ENCODE data around the gene HS3ST2. TPM values are rescaled to one million over a fixed set of nuclear protein-coding genes. Genes with fewer than 3 reads are reported as not detected.

Gene HS3ST2
- total and polyA plus RNA-seq, 5 donors from 2014 or later: not detected

DNA sequence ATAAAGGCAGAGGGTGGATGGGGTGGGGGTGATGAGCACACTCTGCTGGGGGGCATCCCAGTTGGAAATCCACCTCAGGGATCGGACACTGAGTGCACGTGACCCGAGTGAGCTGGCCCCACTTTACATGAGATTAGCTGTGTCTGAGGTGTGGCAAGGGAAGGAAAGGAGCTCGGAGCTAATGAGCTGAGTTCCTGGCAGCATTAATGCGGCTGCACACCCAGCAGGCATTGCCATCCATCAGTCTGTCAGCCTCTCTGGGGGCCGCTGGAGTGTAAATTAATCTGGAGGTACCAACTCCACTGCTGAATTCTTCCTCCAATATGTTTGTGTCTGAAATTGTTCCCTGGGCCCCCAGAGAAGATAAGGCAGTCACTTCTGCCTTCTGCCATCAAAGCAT is 65.5 kb downstream of the HS3ST2 start:
- no peak overlapping the region for H3K27ac Mint-ChIP-seq
- H3K9me3 ChIP-seq (ENCODE audit: control insufficient read depth in 2 of 2, low read length in 2 of 2): no peaks in the 10 kb centered on the region

GRCh38 chr16:22882981-22883380 is 69.0 kb downstream of the HS3ST2 start:
- Histone ChIP-seq H3K9me3 (ENCODE audit: control insufficient read depth in 2 of 2, low read length in 2 of 2) (no peaks in the 10 kb centered on the region), H3K27me3 (ENCODE audit: control insufficient read depth, insufficient read depth, low read length) (peaks cover under 1% of the 10 kb centered on the region), H3K36me3 (ENCODE audit: control insufficient read depth, insufficient read depth, low read length) (no peaks in the 10 kb centered on the region), H3K4me1 (ENCODE audit: control insufficient read depth, insufficient read depth, low read length, poor library complexity, severe bottlenecking) (no peaks in the 10 kb centered on the region), H3K27ac (ENCODE audit: insufficient read depth, low read length, poor library complexity, severe bottlenecking) (no peak overlapping the region), H3K4me3 (ENCODE audit: low read depth, low read length) (no peak overlapping the region)
- Mint-ChIP-seq H3K27ac (no peak overlapping the region), H3K4me3 (no peak overlapping the region), H3K27me3 (peaks cover 26% of the 10 kb centered on the region), H3K4me1 (no peaks in the 10 kb centered on the region), H3K36me3 (no peaks in the 10 kb centered on the region), H3K9me3 (peaks cover 0 to 2% (median 0%) of the 10 kb centered on the region in 7 donors)
- DNase-seq: no peak
- ATAC-seq (ENCODE audit: low read depth in 2 of 2): no peak

More for the DNA sequence above, 65.5 kb downstream of the HS3ST2 start:
- no peaks in the 10 kb centered on the region for H3K36me3 ChIP-seq (ENCODE audit: control insufficient read depth, insufficient read depth, low read length)
- no peak overlapping the region for H3K4me3 Mint-ChIP-seq
- H3K36me3 Mint-ChIP-seq: no peaks in the 10 kb centered on the region
- no peaks in the 10 kb centered on the region for H3K4me1 Mint-ChIP-seq
- H3K27ac ChIP-seq (ENCODE audit: insufficient read depth, low read length, poor library complexity, severe bottlenecking): no peak overlapping the region
- ATAC-seq (ENCODE audit: low read depth in 2 of 2): no peak
- peaks cover 12% of the 10 kb centered on the region for H3K27me3 ChIP-seq (ENCODE audit: control insufficient read depth, insufficient read depth, low read length)
- peaks cover 25% of the 10 kb centered on the region for H3K27me3 Mint-ChIP-seq
- no peak for DNase-seq
- peaks cover 0 to 1% (median 0%) of the 10 kb centered on the region in 7 donors for H3K9me3 Mint-ChIP-seq
- H3K4me1 ChIP-seq (ENCODE audit: control insufficient read depth, insufficient read depth, low read length, poor library complexity, severe bottlenecking): no peaks in the 10 kb centered on the region
- H3K4me3 ChIP-seq (ENCODE audit: low read depth, low read length): no peak overlapping the region

DNA sequence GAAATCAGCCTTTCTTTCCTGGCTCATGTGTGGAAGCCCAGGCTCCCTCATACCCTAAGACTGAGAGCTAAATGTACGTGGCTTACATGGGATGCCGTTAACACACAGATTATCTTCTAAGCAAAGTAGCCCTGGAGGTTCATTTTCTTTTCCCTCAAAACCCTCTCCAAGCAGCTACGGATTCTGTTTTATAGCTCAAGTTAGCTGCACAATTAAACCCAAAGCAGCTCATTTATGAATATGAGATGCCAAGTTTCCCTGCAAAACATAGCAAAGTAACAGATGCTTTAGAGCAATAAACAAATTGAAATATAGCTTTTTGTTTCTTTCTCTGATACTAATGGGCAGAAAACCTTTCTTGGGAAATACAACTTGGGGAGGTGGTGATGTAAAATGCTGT is 72.0 kb downstream of the HS3ST2 start:
- no peak overlapping the region for H3K4me3 ChIP-seq (ENCODE audit: low read depth, low read length)
- H3K27me3 ChIP-seq (ENCODE audit: control insufficient read depth, insufficient read depth, low read length): no peaks in the 10 kb centered on the region
- no peak overlapping the region for H3K27ac ChIP-seq (ENCODE audit: insufficient read depth, low read length, poor library complexity, severe bottlenecking)
- DNase-seq (no peak), ATAC-seq (ENCODE audit: low read depth in 2 of 2) (no peak)
- Mint-ChIP-seq H3K9me3 (peaks cover 0 to 2% (median 0%) of the 10 kb centered on the region in 7 donors), H3K4me1 (no peaks in the 10 kb centered on the region), H3K27ac (no peak overlapping the region), H3K27me3 (peaks cover 19% of the 10 kb centered on the region), H3K4me3 (no peak overlapping the region), H3K36me3 (no peaks in the 10 kb centered on the region)
- no peaks in the 10 kb centered on the region for H3K36me3 ChIP-seq (ENCODE audit: control insufficient read depth, insufficient read depth, low read length)
- no peaks in the 10 kb centered on the region for H3K9me3 ChIP-seq (ENCODE audit: control insufficient read depth in 2 of 2, low read length in 2 of 2)
- H3K4me1 ChIP-seq (ENCODE audit: control insufficient read depth, insufficient read depth, low read length, poor library complexity, severe bottlenecking): no peaks in the 10 kb centered on the region

GRCh38 chr16:22886927-22887326 is 73.0 kb downstream of the HS3ST2 start:
- Mint-ChIP-seq H3K27ac (no peak overlapping the region), H3K36me3 (no peaks in the 10 kb centered on the region), H3K4me1 (no peaks in the 10 kb centered on the region), H3K4me3 (no peak overlapping the region), H3K27me3 (peaks cover 18% of the 10 kb centered on the region), H3K9me3 (peaks cover 0 to 2% (median 0%) of the 10 kb centered on the region in 7 donors)
- ATAC-seq (ENCODE audit: low read depth in 2 of 2) (no peak), DNase-seq (no peak)
- H3K36me3 ChIP-seq (ENCODE audit: control insufficient read depth, insufficient read depth, low read length): no peaks in the 10 kb centered on the region
- no peaks in the 10 kb centered on the region for H3K27me3 ChIP-seq (ENCODE audit: control insufficient read depth, insufficient read depth, low read length)
- no peaks in the 10 kb centered on the region for H3K4me1 ChIP-seq (ENCODE audit: control insufficient read depth, insufficient read depth, low read length, poor library complexity, severe bottlenecking)
- no peaks in the 10 kb centered on the region for H3K9me3 ChIP-seq (ENCODE audit: control insufficient read depth in 2 of 2, low read length in 2 of 2)
- H3K4me3 ChIP-seq (ENCODE audit: low read depth, low read length): no peak overlapping the region
- no peak overlapping the region for H3K27ac ChIP-seq (ENCODE audit: insufficient read depth, low read length, poor library complexity, severe bottlenecking)

GRCh38 chr16:22887445-22887844 is 73.5 kb downstream of the HS3ST2 start:
- no peak overlapping the region for H3K27ac Mint-ChIP-seq
- H3K4me3 Mint-ChIP-seq: no peak overlapping the region
- Histone ChIP-seq H3K9me3 (ENCODE audit: control insufficient read depth in 2 of 2, low read length in 2 of 2) (no peaks in the 10 kb centered on the region), H3K36me3 (ENCODE audit: control insufficient read depth, insufficient read depth, low read length) (no peaks in the 10 kb centered on the region), H3K4me1 (ENCODE audit: control insufficient read depth, insufficient read depth, low read length, poor library complexity, severe bottlenecking) (no peaks in the 10 kb centered on the region), H3K4me3 (ENCODE audit: low read depth, low read length) (no peak overlapping the region), H3K27me3 (ENCODE audit: control insufficient read depth, insufficient read depth, low read length) (no peaks in the 10 kb centered on the region), H3K27ac (ENCODE audit: insufficient read depth, low read length, poor library complexity, severe bottlenecking) (no peak overlapping the region)
- H3K4me1 Mint-ChIP-seq: no peaks in the 10 kb centered on the region
- peaks cover 18% of the 10 kb centered on the region for H3K27me3 Mint-ChIP-seq
- ATAC-seq (ENCODE audit: low read depth in 2 of 2) (no peak), DNase-seq (no peak)
- H3K9me3 Mint-ChIP-seq: peaks cover 0 to 2% (median 0%) of the 10 kb centered on the region in 7 donors
- H3K36me3 Mint-ChIP-seq: no peaks in the 10 kb centered on the region

DNA sequence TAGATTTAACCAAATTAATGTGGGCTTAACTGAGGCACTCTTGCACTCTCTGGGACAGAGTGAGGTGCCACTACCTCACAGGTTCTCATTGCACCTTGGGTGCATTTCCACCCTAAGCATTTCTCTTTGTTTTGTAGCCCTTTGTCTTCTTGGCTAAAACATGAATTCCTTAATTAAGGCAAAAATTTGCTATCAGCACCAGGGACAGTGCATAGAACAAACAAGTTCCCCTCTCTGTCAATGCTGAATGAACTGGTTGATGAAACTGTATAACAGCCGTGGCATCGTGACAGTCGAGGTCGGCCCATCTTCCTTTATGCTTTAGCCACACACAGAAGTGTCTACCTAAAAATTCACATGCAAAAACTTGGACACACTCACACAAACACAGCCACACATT is 74.8 kb downstream of the HS3ST2 start:
- no peak overlapping the region for H3K4me3 ChIP-seq (ENCODE audit: low read depth, low read length)
- H3K36me3 ChIP-seq (ENCODE audit: control insufficient read depth, insufficient read depth, low read length): no peaks in the 10 kb centered on the region
- H3K4me3 Mint-ChIP-seq: no peak overlapping the region
- no peaks in the 10 kb centered on the region for H3K9me3 ChIP-seq (ENCODE audit: control insufficient read depth in 2 of 2, low read length in 2 of 2)
- peaks cover 11% of the 10 kb centered on the region for H3K27me3 Mint-ChIP-seq
- H3K9me3 Mint-ChIP-seq: peaks cover 0 to 2% (median 0%) of the 10 kb centered on the region in 7 donors
- no peak overlapping the region for H3K27ac ChIP-seq (ENCODE audit: insufficient read depth, low read length, poor library complexity, severe bottlenecking)
- no peaks in the 10 kb centered on the region for H3K4me1 Mint-ChIP-seq
- no peaks in the 10 kb centered on the region for H3K36me3 Mint-ChIP-seq
- H3K27me3 ChIP-seq (ENCODE audit: control insufficient read depth, insufficient read depth, low read length): no peaks in the 10 kb centered on the region
- no peak for ATAC-seq (ENCODE audit: low read depth in 2 of 2)
- H3K27ac Mint-ChIP-seq: no peak overlapping the region
- no peaks in the 10 kb centered on the region for H3K4me1 ChIP-seq (ENCODE audit: control insufficient read depth, insufficient read depth, low read length, poor library complexity, severe bottlenecking)
- no peak for DNase-seq

DNA sequence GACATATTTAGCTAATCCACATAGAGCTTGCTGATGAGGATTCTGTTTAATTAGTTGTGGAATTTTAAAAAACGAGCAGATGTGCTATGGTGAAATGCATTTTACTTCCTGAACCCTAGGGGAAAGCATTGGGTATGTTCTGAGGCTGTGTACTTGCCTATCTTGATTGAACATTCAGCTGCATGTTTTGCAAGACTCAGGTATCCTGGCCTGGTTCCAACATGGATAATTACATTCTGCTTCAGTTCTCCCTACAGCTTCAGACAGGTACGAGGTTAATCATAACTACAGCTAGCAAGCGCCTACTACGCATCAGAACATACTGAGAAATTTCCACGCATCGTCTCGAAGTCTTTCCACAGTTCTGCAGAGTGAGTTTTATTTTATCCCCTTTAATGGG is 77.0 kb downstream of the HS3ST2 start:
- peaks cover 9% of the 10 kb centered on the region for H3K27me3 Mint-ChIP-seq
- Histone ChIP-seq H3K9me3 (ENCODE audit: control insufficient read depth in 2 of 2, low read length in 2 of 2) (no peaks in the 10 kb centered on the region), H3K27ac (ENCODE audit: insufficient read depth, low read length, poor library complexity, severe bottlenecking) (no peak overlapping the region), H3K4me1 (ENCODE audit: control insufficient read depth, insufficient read depth, low read length, poor library complexity, severe bottlenecking) (no peaks in the 10 kb centered on the region), H3K36me3 (ENCODE audit: control insufficient read depth, insufficient read depth, low read length) (no peaks in the 10 kb centered on the region), H3K4me3 (ENCODE audit: low read depth, low read length) (no peak overlapping the region), H3K27me3 (ENCODE audit: control insufficient read depth, insufficient read depth, low read length) (peaks cover 2% of the 10 kb centered on the region)
- DNase-seq: no peak
- no peak overlapping the region for H3K27ac Mint-ChIP-seq
- no peak overlapping the region for H3K4me3 Mint-ChIP-seq
- ATAC-seq (ENCODE audit: low read depth in 2 of 2): no peak
- no peaks in the 10 kb centered on the region for H3K4me1 Mint-ChIP-seq
- no peaks in the 10 kb centered on the region for H3K36me3 Mint-ChIP-seq
- H3K9me3 Mint-ChIP-seq: peaks cover 0 to 3% (median 0%) of the 10 kb centered on the region in 7 donors

- no peaks in the 10 kb centered on the region for H3K36me3 ChIP-seq (ENCODE audit: control insufficient read depth, insufficient read depth, low read length)
- H3K27ac ChIP-seq (ENCODE audit: insufficient read depth, low read length, poor library complexity, severe bottlenecking): no peak overlapping the region
- H3K4me1 Mint-ChIP-seq: no peaks in the 10 kb centered on the region
- peaks cover 10% of the 10 kb centered on the region for H3K27me3 ChIP-seq (ENCODE audit: control insufficient read depth, insufficient read depth, low read length)
- no peak for DNase-seq
- no peaks in the 10 kb centered on the region for H3K9me3 ChIP-seq (ENCODE audit: control insufficient read depth in 2 of 2, low read length in 2 of 2)
- ATAC-seq (ENCODE audit: low read depth in 2 of 2): no peak
- H3K27me3 Mint-ChIP-seq: peaks cover 18% of the 10 kb centered on the region
- no peak overlapping the region for H3K4me3 Mint-ChIP-seq
- H3K36me3 Mint-ChIP-seq: no peaks in the 10 kb centered on the region
- no peak overlapping the region for H3K4me3 ChIP-seq (ENCODE audit: low read depth, low read length)
- H3K4me1 ChIP-seq (ENCODE audit: control insufficient read depth, insufficient read depth, low read length, poor library complexity, severe bottlenecking): no peaks in the 10 kb centered on the region
- no peak overlapping the region for H3K27ac Mint-ChIP-seq
- peaks cover 0 to 3% (median 0%) of the 10 kb centered on the region in 7 donors for H3K9me3 Mint-ChIP-seq
Observed at GRCh38 chr16:22897184-22897583, 83.2 kb downstream of the HS3ST2 start.
